Measurements from ENCODE around the gene IRF2BP1.

Gene IRF2BP1

DNA sequence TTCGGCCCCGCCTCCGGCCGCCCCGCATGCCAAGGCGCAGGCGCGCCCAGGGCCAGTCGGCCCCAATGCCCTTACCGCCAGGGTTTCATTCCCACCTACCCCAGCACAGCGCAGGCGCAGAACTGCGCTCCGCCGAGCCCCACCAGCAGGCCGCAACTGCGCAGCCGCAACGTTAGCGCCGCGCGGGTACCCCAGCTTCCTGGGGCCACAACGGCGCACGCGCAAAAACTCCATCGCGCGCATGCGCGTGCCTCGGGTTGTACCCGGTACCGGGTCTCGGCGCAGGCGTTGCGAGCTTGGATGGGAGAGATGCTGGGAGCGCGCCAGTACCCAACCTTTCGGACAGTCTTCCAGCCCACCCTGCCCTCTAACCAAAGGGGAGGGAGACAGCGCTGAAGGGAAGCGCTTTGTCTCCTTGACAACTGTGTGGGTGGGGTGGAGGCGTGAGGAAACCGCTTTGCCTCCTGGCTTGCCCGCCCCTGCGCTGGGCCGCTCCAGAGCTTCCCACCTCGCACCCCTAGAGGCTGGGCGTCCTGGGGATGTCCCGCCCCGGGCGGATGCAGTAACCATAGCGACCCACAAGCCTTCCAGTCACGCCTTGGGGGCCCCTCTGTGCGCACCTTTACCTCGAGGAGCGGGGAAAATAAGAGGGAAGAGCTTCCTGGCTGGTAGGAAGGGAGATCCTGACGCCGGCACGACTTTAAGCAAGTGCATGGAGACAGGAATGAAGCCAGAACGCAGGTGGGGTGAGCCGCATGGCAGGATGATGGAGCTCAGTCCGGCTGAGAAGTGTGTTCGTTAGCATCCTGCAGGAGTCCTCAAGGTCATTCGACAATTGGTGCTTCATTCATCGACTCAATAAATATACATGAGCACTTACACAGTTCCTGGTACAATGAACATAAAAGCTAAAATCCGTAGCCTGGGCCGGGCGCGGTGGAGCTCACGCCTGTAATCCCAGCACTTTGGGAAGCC is 17.0 kb upstream of the IRF2BP1 start:
- H3K4me3 ChIP-seq (replicated peaks; ENCODE audit: low read depth, low read length), result peak overlapping the region; percentile 72
- DNase-seq (ENCODE audit: extremely low read depth, low read depth), result peak; percentile 94
- no peak for TF ChIP-seq CTCF (IDR thresholded peaks at IDR 0.05; ENCODE audit: low read depth, low read length, missing control alignments)

DNA sequence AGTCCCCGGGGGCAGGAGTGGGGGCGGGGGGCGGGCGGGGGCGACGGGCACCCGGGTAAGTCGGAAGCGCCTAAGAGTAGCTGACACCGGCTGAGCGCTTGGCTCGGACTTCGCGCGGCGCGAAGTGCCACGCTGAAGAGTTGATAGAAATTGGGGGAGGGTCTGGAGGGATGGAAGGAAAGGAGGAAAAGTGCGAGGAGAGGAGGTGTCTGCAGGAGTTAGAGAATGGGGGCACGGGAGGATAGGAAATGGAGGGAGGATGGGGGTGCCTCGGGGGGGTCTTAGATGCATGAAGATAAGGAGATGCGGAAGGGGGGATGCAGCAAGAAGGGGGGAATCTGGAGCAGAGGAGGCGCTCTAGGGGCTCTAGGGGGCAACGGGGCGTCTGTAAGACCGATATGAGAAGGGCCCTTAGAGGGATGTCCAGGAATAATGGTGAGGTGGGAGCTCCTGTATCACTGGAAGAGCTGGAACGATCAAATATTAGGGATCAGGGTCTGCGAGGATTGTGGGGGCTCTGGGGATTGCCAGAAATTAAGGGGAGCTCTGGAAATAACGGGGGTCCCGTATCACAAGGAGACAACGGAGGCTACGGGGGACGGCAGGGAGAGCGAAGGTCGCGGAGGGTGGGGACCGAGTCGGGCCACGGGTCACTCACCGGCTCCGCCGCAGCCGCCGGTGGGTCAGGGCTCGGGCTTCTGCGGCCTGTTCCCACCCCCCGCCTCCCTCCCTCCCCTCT is 16.1 kb upstream of the IRF2BP1 start, which contains the start of gene MYPOP:
Gene MYPOP (minus strand): TSS at position 702 of the 739 bp plus-strand sequence. CDS start 840 bp downstream, outside the sequence.
- DNase-seq (ENCODE audit: extremely low read depth, low read depth), result no peak
- peak within 1 kb of the TSS; percentile 72 for H3K4me3 ChIP-seq (replicated peaks; ENCODE audit: low read depth, low read length)

GRCh38 chr19:45901432-45901911 is 15.5 kb upstream of the IRF2BP1 start:
- H3K4me3 ChIP-seq (replicated peaks; ENCODE audit: low read depth, low read length), result peak overlapping the region; percentile 72
- DNase-seq (ENCODE audit: extremely low read depth, low read depth), result no peak
- no peak for TF ChIP-seq CTCF (IDR thresholded peaks at IDR 0.05; ENCODE audit: low read depth, low read length, missing control alignments)

More for the DNA sequence above, 16.1 kb upstream of the IRF2BP1 start, which contains the start of gene MYPOP:
- no peak for TF ChIP-seq CTCF (IDR thresholded peaks at IDR 0.05; ENCODE audit: low read depth, low read length, missing control alignments)

DNA sequence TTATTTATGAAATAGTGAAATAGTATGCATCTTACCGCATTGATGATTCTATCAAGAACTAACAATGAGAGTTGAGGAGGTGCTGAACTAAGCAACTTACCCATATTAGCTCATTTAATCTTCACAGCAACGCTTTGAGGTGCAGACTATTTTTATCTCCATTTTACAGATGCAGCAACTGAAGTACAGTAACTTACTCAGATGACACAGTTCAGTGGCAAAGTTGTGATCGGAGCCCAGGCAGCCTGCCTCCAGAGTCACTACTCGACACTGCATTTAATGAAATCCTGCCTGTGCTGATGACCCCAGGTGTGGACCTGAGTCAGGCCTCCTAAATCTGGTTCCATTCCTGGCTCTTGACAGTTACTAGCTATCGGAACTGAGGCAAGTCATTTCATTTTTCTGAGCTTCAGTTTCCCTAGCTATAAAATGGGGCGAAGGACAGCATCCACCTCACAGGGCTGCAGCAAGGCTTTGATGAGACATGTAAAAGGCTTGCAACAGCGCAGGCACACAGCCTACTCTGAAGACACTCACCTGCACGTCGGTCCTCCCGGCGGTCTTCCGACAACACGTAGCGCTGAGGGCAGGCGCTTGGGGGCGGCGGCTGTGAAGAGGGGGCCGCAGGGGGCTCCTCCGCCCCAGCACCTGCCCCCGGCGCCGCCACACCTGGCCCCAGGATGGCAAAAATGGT is 14.9 kb upstream of the IRF2BP1 start:
- peak overlapping the region; percentile 72 for H3K4me3 ChIP-seq (replicated peaks; ENCODE audit: low read depth, low read length)
- TF ChIP-seq CTCF (IDR thresholded peaks at IDR 0.05; ENCODE audit: low read depth, low read length, missing control alignments), result no peak
- DNase-seq (ENCODE audit: extremely low read depth, low read depth), result no peak

DNA sequence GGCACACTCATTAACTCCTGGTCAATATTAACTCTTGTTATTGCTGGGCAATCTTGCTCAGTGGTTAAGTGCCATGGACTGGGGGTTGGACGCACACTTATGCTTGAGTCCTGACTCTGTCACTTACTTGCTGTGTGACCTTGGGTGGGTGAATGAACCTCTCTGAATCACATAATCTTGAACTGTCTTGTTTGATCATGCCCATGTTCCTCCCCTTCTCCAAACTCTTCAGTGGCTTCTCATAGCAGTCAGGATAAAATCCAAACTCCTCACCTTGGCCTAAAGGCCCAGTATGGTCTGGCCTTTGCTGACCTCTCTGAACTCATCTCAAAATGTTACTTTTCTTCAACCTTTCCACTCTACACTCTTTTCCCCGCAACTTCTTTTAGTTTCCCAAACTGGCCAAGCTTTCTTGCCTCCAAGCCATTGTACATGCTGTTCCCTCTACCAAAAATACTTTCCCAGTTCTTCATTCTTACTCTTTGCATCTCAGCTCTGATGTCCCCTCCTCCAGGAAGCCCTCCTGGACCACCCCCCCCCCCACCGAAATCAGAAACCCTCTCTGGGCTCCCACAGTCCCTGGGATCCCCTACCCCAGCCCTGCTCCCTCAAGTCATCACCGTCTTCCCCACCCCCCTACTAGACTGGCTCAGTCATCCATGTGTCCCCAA is 14.1 kb upstream of the IRF2BP1 start:
- TF ChIP-seq CTCF (IDR thresholded peaks at IDR 0.05; ENCODE audit: low read depth, low read length, missing control alignments), result no peak
- no peak overlapping the region for H3K4me3 ChIP-seq (replicated peaks; ENCODE audit: low read depth, low read length)
- no peak for DNase-seq (ENCODE audit: extremely low read depth, low read depth)

DNA sequence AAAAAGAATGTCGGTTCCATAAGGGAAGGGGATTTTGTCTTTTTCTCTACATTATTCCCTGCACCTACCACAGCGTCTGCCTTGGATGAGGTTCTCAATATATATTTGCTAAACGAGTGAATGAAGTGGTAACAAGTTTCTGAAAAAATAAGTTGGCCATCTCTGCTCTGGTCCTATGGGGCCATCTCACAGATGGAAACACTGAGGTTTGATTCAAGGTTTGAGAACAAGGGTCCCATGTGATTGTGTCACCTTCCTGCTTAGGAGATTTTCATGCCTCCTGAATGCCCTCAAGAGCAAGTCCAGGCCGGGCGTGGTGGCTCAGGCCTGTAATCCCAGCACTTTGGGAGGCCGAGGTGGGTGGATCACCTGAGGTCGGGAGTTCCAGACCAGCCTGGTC is 13.3 kb upstream of the IRF2BP1 start:
- H3K4me3 ChIP-seq (replicated peaks; ENCODE audit: low read depth, low read length), result no peak overlapping the region
- DNase-seq (ENCODE audit: extremely low read depth, low read depth), result no peak
- no peak for TF ChIP-seq CTCF (IDR thresholded peaks at IDR 0.05; ENCODE audit: low read depth, low read length, missing control alignments)
